Posterior cingulate gyrus (tissue), 11 donors: ENCODE data around the gene MAPT.
"Not testable (repeated sequence)": the region's sequence is repeated elsewhere in the genome, so short reads cannot be mapped to it uniquely, and the experiment has no call there.

Experiments used
- DNase-seq, 10 donors: peaks; one replicate each; pipeline versions ENCODE4 v3.0.0 to v3.0.0-alpha.2; 2020 to 2021; ENCODE audit warnings: mixed read lengths in 3 of 10
- intact Hi-C: fragments of 100-400 bp; cut with DNase I; formaldehyde crosslinking; loops from one replicate; pipeline ENCODE4 v1.15.1; 2023

MAPT gene

GRCh38 chr17:45895969-45896785, 1.8 kb downstream of the MAPT start:
- DNase-seq = peak in 8 of 10 donors; percentile 39 to 89 (median 54)

GRCh38 chr17:45896803-45897693, 2.7 kb downstream of the MAPT start:
- DNase-seq = peak in 6 of 10 donors; percentile 31 to 89 (median 64)
- intact Hi-C loops = loop anchor here (2.0 to 10.0 kb wide), 2 partner anchors 44 to 298 kb away; partner anchors contain the start of gene KANSL1

More at GRCh38 chr17:45895969-45896785, 1.8 kb downstream of the MAPT start:
- intact Hi-C loops = loop anchor here (2.0 to 10.0 kb wide), 3 partner anchors 45 to 299 kb away; partner anchors contain the start of gene KANSL1

DNA sequence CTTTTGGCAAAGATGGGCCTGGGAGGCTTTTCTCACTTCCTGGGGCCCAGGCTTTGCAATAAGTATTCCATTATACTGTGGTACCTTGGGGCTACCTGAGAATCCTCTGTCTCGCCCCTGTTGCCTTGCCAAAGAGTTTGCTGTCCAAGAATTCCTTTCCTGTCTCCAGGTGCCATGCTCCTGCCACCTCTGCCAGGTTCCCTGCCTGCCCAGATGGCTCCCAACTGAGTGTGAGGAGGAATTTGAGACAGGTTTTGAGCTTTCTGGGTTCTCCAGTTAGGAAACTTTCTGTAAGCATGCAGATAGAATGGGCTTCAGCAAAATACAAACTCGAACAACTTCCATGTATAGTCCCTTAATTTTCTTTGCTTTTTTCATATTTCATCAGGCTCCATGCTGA, 5.8 kb downstream of the MAPT start:
- intact Hi-C loops = no loop called here

GRCh38 chr17:45900723-45901415, 6.5 kb downstream of the MAPT start:
- intact Hi-C loops = no loop called here
- DNase-seq = peak in 1 of 10 donors; percentile 65

More for the DNA sequence above, 5.8 kb downstream of the MAPT start:
- DNase-seq = peak in 1 of 10 donors; percentile 72

- peak in 2 of 10 donors; percentile 33 to 61 for DNase-seq
- intact Hi-C loops = no loop called here
These were observed 8.6 kb downstream of the MAPT start for GRCh38 chr17:45902892-45903346.

DNA sequence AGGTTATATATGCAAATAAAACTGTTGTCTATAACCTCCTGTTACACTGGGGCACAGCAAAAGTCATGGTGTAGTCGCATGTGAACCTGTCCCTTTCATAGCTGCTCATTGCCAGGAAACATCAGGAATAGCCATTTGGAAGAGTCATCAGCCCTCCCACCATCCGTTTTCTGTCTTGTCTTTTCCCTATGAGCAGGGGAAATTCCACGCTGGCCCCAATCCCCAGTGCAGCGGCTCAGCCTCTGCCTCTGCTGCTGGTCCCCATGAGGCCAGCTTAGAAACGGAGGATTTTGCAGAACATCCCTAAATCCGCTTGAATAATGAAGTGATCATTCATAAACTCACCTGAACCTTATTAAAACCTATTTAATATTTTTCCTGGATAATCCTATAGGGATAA, 10.5 kb downstream of the MAPT start:
- intact Hi-C loops = no loop called here
- DNase-seq = peak in 6 of 10 donors; percentile 39 to 91 (median 65)

- DNase-seq = peak in 1 of 10 donors; percentile 52
- intact Hi-C loops = no loop called here
These were observed 11.5 kb downstream of the MAPT start for GRCh38 chr17:45905814-45906213.

GRCh38 chr17:45906237-45906636, 11.9 kb downstream of the MAPT start:
- intact Hi-C loops = no loop called here

DNA sequence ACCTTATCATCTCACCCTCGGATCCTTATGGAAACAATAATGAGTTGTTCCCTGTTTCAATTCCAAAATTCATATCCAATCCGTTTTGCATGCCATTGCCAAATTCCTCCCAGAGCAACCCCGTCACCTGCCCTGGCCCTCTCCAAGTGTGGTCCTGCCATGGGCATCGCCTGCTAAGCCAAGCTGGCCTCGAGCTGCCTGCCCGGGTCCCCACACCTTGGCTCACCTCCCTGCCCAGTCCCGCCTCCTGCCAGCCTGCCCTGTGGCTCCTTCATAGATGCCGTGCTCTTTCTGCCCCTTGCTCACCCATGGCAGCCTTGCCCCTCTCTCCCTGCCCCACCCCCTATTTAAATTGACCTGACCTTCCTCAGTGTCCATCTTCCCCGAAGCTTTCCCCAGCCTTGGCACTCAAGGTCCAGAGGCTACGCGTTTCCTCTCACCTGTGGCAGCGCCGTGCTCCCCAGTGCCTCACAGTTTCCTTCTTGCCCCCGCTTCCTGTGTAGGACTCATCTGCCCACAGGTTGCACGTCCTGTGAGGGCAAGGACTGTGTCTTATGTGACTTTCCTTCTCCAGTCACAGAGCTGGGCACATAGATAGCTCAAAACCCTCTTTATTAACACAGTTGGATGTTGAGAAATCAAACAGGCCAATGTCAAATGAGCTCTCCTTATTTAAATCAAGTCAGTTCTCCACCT, 12.7 kb downstream of the MAPT start:
- DNase-seq = no peak
- intact Hi-C loops = no loop called here

More at GRCh38 chr17:45906237-45906636, 11.9 kb downstream of the MAPT start:
- DNase-seq = no peak

GRCh38 chr17:45907750-45908395, 13.5 kb downstream of the MAPT start:
- DNase-seq = peak in 3 of 10 donors; percentile 45 to 83 (median 74)
- intact Hi-C loops = no loop called here

GRCh38 chr17:45908460-45908859, 14.1 kb downstream of the MAPT start:
- intact Hi-C loops = no loop called here
- no peak for DNase-seq

- intact Hi-C loops = no loop called here
- DNase-seq = no peak
These were observed 14.6 kb downstream of the MAPT start for GRCh38 chr17:45908935-45909334.

DNA sequence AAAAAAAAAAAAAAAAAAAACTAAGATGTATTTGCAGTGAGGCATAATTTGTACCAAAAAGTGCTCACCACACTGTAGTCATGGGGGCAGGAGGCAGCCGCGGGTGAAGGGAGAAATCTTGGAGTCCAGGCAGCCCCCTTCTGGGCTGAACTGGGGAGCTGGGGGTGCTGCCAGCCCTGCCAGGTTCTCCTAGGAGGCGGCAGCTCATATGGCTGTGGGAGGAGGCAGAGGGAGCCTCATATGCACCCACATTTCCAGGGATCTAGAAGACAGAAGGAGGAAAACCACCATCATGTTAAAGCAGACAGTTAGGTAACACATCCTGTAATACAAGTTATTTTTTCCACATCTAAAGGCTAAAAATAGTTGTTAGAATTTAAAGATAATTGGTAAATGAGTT, 16.3 kb downstream of the MAPT start:
- intact Hi-C loops = no loop called here
- DNase-seq = peak in 1 of 10 donors; percentile 78

- intact Hi-C loops = no loop called here
- DNase-seq = no peak
These were observed 18.0 kb downstream of the MAPT start for GRCh38 chr17:45912319-45912718.

DNA sequence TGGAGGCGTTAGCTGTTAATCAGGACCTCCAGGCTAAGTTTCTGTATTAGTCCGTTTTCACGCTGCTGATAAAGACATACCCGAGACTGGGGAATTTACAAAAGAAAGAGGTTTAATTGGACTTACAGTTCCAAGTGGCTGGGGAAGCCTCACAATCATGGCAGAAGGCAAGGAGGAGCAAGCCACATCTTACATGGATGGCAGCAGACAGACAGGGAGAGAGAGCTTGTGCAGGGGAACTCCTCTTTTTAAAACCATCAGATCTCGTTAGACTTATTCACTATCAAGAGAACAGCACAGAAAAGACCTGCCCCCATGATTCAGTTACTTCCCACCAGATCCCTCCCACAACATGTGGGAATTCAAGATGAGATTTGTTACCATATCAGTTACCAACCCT, 18.7 kb downstream of the MAPT start:
- intact Hi-C loops, DNase-seq: not testable (repeated sequence)

DNA sequence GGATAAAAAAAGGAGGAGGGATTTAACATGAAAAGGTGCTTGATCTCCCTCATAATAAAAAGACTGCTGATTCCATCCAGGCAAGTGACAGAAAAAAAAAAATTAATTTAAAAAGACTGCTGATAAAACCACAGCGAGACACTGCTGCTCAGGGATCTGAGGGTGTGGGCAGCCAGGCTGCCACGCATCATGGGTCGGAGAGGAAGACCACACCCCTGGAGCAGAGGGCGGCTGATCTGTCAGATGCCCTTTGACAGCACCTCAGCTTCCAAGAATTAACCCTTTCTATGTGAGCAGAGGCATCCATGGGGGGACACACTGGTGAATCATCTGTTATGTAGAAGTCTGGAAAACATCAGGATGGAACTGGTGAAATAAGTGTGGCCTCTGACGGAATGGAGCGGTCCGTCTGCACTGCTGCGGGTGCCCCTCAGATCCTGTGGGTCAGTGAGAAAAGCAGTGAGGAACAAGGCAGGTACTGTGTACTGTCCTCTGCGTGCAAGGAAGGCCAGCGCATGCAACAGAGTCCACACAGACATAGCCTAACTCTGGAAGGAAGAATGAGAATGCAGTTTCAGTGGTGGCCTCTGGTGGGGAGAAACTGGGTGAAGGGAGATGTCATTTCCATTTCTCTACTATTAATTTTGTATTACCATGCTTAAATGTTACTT, 19.8 kb downstream of the MAPT start:
- no peak for DNase-seq
- intact Hi-C loops = no loop called here

DNA sequence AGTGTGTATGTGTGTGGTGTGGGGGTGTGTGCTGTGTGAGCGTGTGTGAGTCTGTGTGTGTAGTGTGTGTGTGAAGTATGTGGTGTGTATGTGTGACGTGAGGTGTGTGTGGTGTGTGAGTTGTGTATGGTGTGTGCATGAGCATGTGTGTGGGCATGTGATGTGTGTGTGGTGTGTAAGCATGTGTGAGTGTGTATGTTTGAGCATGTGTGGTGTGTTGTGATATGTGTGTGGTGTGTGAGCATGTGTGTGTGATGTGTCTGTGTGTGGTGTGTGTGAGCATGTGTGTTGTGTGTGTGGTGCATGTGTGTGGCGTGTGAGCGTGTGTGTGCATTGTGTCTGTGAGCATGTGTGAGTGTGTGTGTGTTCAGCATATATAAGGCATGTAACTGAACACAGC, 20.9 kb downstream of the MAPT start:
- no peak for DNase-seq
- intact Hi-C loops = no loop called here

DNA sequence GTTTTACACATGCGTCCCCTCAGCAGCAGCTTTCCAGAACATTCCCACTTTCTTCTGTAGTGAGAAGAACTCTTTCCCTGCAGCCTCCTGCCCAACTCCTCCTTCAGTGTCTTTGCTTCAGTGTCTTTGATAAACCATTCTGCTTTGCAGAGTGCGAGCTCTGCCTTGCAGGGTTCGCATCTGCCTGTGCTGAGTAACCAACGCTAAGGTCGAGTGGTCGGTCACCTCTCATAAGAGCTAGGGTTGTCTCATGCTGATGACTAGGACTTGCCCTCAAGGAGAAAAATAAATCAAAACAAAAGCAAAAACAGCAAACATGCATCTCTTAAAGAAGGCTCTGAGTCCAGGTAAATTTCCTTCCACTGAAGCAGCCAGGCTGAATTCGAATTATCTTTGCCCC, 22.7 kb downstream of the MAPT start:
- DNase-seq = no peak
- intact Hi-C loops = no loop called here
